ENCODE results near the gene SPOP.

SPOP gene

GRCh38 chr17:49629447-49629846 lies 48.5 kb downstream of the SPOP start:
- Histone ChIP-seq H3K36me3 (ENCODE audit: insufficient read depth, low read length) (no peaks in the 10 kb centered on the region), H3K9ac (ENCODE audit: low read depth, low read length) (no peak overlapping the region), H3K9me3 (ENCODE audit: control insufficient read depth, insufficient read depth, low read length) (no peaks in the 10 kb centered on the region), H3K4me1 (ENCODE audit: insufficient read depth, low read length) (peaks cover 14% of the 10 kb centered on the region)

- no peaks in the 10 kb centered on the region for H3K9me3 ChIP-seq (ENCODE audit: control insufficient read depth, insufficient read depth, low read length)
- no peaks in the 10 kb centered on the region for H3K4me1 ChIP-seq (ENCODE audit: insufficient read depth, low read length)
- H3K9ac ChIP-seq (ENCODE audit: low read depth, low read length), result no peak overlapping the region
- no peaks in the 10 kb centered on the region; the same call in 1 of the 2 replicates for H3K36me3 ChIP-seq (ENCODE audit: insufficient read depth, low read length)
These were observed 53.0 kb downstream of the SPOP start for GRCh38 chr17:49624896-49625295.

DNA sequence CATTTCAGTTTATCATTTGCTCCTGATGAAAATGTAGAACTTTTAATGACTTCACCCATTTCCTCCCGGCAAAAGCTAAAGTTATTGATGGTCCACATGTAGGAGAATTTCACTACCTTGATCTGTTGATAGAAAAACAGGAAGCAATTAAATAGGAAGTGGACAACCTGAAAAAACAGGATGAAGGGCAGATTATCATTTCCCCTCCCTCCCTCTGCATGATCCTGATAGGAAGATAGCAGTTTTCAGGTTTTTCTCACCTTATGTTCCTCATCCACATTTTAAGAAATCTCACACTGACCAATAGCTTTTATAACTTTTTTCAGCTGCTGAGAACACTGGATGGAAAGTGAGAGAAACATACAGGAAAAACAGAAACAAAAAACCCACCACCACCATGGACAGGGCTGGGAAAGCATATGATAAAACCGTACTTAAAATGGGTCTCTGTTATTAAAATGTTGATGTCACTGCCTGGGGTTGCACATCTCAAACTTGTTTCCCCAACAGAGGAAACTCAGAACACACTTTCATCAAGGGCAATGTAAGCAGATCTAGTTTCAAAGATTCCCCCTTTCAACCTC lies 55.9 kb downstream of the SPOP start:
- Histone ChIP-seq H3K9ac (ENCODE audit: low read depth, low read length) (no peak overlapping the region), H3K4me1 (ENCODE audit: insufficient read depth, low read length) (no peaks in the 10 kb centered on the region), H3K36me3 (ENCODE audit: insufficient read depth, low read length) (peaks cover 16% of the 10 kb centered on the region), H3K9me3 (ENCODE audit: control insufficient read depth, insufficient read depth, low read length) (no peaks in the 10 kb centered on the region)

DNA sequence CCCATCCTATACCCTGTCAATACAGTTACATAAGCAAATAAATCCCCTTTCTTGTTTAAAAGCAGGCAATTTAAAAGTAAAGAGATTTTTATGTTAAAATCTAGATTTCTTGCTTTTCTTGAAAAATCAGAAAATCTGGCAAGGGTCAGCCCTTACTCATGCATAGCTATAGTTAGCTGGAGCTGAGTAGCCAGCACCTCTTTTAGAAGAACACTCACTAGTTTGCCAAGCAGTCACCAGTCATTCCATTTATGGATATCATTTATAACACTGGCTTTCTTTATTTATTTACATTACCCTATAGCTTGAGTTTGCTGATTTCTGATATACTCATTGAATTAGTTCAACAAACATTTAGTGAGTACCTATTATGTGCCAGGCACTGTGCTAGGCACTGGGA lies 56.5 kb downstream of the SPOP start:
- Histone ChIP-seq H3K9ac (ENCODE audit: low read depth, low read length) (no peak overlapping the region), H3K4me1 (ENCODE audit: insufficient read depth, low read length) (no peaks in the 10 kb centered on the region), H3K9me3 (ENCODE audit: control insufficient read depth, insufficient read depth, low read length) (no peaks in the 10 kb centered on the region), H3K36me3 (ENCODE audit: insufficient read depth, low read length) (peaks cover 16% of the 10 kb centered on the region)

- Histone ChIP-seq H3K9ac (ENCODE audit: low read depth, low read length) (no peak overlapping the region), H3K4me1 (ENCODE audit: insufficient read depth, low read length) (no peaks in the 10 kb centered on the region), H3K9me3 (ENCODE audit: control insufficient read depth, insufficient read depth, low read length) (no peaks in the 10 kb centered on the region), H3K36me3 (ENCODE audit: insufficient read depth, low read length) (peaks cover 16% of the 10 kb centered on the region)
These were observed 59.8 kb downstream of the SPOP start for GRCh38 chr17:49618028-49618611.

GRCh38 chr17:49616601-49617131 lies 61.2 kb downstream of the SPOP start:
- H3K4me1 ChIP-seq (ENCODE audit: insufficient read depth, low read length), result no peaks in the 10 kb centered on the region
- H3K9ac ChIP-seq (ENCODE audit: low read depth, low read length), result no peak overlapping the region
- no peaks in the 10 kb centered on the region for H3K9me3 ChIP-seq (ENCODE audit: control insufficient read depth, insufficient read depth, low read length)
- peaks cover 16% of the 10 kb centered on the region for H3K36me3 ChIP-seq (ENCODE audit: insufficient read depth, low read length)

- peaks cover 16% of the 10 kb centered on the region for H3K36me3 ChIP-seq (ENCODE audit: insufficient read depth, low read length)
- no peak overlapping the region for H3K9ac ChIP-seq (ENCODE audit: low read depth, low read length)
- H3K9me3 ChIP-seq (ENCODE audit: control insufficient read depth, insufficient read depth, low read length), result no peaks in the 10 kb centered on the region
- no peaks in the 10 kb centered on the region for H3K4me1 ChIP-seq (ENCODE audit: insufficient read depth, low read length)
These were observed 61.8 kb downstream of the SPOP start for GRCh38 chr17:49616086-49616485.

GRCh38 chr17:49613182-49613800 lies 64.6 kb downstream of the SPOP start:
- Histone ChIP-seq H3K9me3 (ENCODE audit: control insufficient read depth, insufficient read depth, low read length) (no peaks in the 10 kb centered on the region), H3K9ac (ENCODE audit: low read depth, low read length) (no peak overlapping the region), H3K36me3 (ENCODE audit: insufficient read depth, low read length) (0 out of 2 replicates have a peak, but pooled peaks cover 4% of the 10 kb centered on the region), H3K4me1 (ENCODE audit: insufficient read depth, low read length) (no peaks in the 10 kb centered on the region)

DNA sequence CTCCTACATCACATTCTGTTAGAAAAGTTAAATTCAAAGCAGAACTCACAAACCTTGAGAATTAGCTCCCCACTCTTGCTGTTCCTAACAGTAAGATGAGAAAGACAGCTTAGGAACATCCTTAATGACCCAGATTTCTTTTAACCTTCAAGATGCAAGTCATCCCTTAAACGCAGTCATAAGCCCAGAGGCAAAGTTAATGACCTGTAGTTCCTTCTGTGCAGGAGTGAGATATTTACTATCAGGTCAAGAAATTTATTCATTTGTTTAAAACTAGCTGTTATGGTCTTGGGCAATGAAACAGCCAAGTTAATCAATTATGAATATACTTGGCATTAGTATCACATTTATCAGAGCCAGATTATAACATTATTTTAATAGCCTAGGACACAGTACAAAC lies 65.2 kb downstream of the SPOP start:
- Histone ChIP-seq H3K9me3 (ENCODE audit: control insufficient read depth, insufficient read depth, low read length) (no peaks in the 10 kb centered on the region), H3K4me1 (ENCODE audit: insufficient read depth, low read length) (no peaks in the 10 kb centered on the region), H3K36me3 (ENCODE audit: insufficient read depth, low read length) (no peaks in the 10 kb centered on the region), H3K9ac (ENCODE audit: low read depth, low read length) (no peak overlapping the region)

DNA sequence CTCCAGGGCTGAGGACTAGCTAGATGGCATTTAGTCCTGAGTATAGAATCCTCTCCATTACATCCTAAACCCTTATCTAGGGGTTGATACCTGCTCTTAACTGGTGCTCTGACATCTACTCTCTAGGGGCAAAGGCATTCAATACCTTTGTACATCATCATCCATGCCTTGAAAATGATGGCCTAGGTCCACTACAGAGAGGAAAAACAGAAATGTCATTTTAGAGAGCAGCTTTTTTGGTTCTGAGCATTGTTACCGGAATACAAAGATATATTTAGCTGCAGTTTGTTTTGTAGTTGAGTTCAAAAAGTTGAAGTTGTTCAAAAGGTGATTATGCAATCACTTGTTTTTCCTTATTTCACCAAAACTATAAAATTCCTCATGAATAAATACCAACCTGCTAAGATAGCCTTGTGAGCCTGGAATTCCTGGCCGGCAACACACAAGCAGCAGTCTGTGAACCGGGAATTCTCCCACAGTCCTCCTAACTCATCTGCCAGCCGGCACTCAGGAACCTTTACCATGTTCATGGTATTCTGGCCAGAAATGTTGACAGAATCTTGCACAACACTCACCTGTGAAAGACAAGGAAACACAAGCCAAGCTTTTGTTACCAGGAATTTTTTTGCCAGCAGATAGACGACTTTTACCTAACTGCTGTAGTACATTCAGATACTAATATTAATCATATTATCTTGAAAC lies 66.9 kb downstream of the SPOP start:
- Histone ChIP-seq H3K4me1 (ENCODE audit: insufficient read depth, low read length) (no peaks in the 10 kb centered on the region), H3K9ac (ENCODE audit: low read depth, low read length) (no peak overlapping the region), H3K9me3 (ENCODE audit: control insufficient read depth, insufficient read depth, low read length) (no peaks in the 10 kb centered on the region), H3K36me3 (ENCODE audit: insufficient read depth, low read length) (no peaks in the 10 kb centered on the region)

GRCh38 chr17:49604314-49604869 lies 73.5 kb downstream of the SPOP start:
- H3K9me3 ChIP-seq (ENCODE audit: control insufficient read depth, insufficient read depth, low read length), result no peaks in the 10 kb centered on the region
- peaks cover 6% of the 10 kb centered on the region for H3K4me1 ChIP-seq (ENCODE audit: insufficient read depth, low read length)
- no peaks in the 10 kb centered on the region for H3K36me3 ChIP-seq (ENCODE audit: insufficient read depth, low read length)
- H3K9ac ChIP-seq (ENCODE audit: low read depth, low read length), result no peak overlapping the region

- H3K36me3 ChIP-seq (ENCODE audit: insufficient read depth, low read length), result no peaks in the 10 kb centered on the region
These were observed 74.2 kb downstream of the SPOP start for GRCh38 chr17:49603720-49604119.

GRCh38 chr17:49603238-49603637 lies 74.7 kb downstream of the SPOP start:
- H3K4me1 ChIP-seq (ENCODE audit: insufficient read depth, low read length), result peaks cover 6% of the 10 kb centered on the region
- no peaks in the 10 kb centered on the region for H3K9me3 ChIP-seq (ENCODE audit: control insufficient read depth, insufficient read depth, low read length)
- H3K36me3 ChIP-seq (ENCODE audit: insufficient read depth, low read length), result no peaks in the 10 kb centered on the region
- H3K9ac ChIP-seq (ENCODE audit: low read depth, low read length), result no peak overlapping the region

More at GRCh38 chr17:49603720-49604119, 74.2 kb downstream of the SPOP start:
- Histone ChIP-seq H3K9me3 (ENCODE audit: control insufficient read depth, insufficient read depth, low read length) (no peaks in the 10 kb centered on the region), H3K9ac (ENCODE audit: low read depth, low read length) (no peak overlapping the region), H3K4me1 (ENCODE audit: insufficient read depth, low read length) (peaks cover 6% of the 10 kb centered on the region)

- H3K9me3 ChIP-seq (ENCODE audit: control insufficient read depth, insufficient read depth, low read length), result no peaks in the 10 kb centered on the region
- no peak overlapping the region for H3K9ac ChIP-seq (ENCODE audit: low read depth, low read length)
- H3K4me1 ChIP-seq (ENCODE audit: insufficient read depth, low read length), result peaks cover 6% of the 10 kb centered on the region
- H3K36me3 ChIP-seq (ENCODE audit: insufficient read depth, low read length), result no peaks in the 10 kb centered on the region
These were observed 75.1 kb downstream of the SPOP start for GRCh38 chr17:49602783-49603182.

Data from ES-I3 (cell line).